DND-41 (cell line): Measurements from ENCODE around the gene CAPRIN2.

Experiments
- ATAC-seq: fragments of 200-7000 bp; cut with Tn5 transposase; 3 replicates; pipeline ENCODE4 v1.9.1; 2021; ENCODE audit warnings: low read depth; ENCODE audit not compliant: insufficient read depth
- DNase-seq: peaks from one replicate; pipeline ENCODE4 v3.0.0-alpha.2; 2020
- H2AFZ ChIP-seq: 2 replicates; pipeline ENCODE4 v1.6.0; 2012; ENCODE audit warnings: low read depth, low read length
- H3K27ac ChIP-seq: 2 replicates; pipeline ENCODE4 v1.5.1; 2012; ENCODE audit warnings: low read length, inconsistent platforms
- H3K27me3 ChIP-seq: fragments of 200-600 bp; sonication (generic); 2 replicates; pipeline ENCODE4 v1.6.0; 2012; ENCODE audit warnings: low read length, mild to moderate bottlenecking, inconsistent platforms; ENCODE audit not compliant: insufficient read depth, poor library complexity
- H3K36me3 ChIP-seq: 2 replicates; pipeline ENCODE4 v1.5.1; 2012; ENCODE audit warnings: low read length, inconsistent platforms; ENCODE audit not compliant: insufficient read depth
- H3K4me1 ChIP-seq: 2 replicates; pipeline ENCODE4 v1.5.1; 2012; ENCODE audit warnings: mild to moderate bottlenecking, low read length; ENCODE audit not compliant: insufficient read depth
- H3K4me2 ChIP-seq: 2 replicates; pipeline ENCODE4 v1.6.0; 2012; ENCODE audit warnings: mild to moderate bottlenecking, moderate library complexity, low read length, inconsistent platforms; ENCODE audit not compliant: insufficient read depth
- H3K4me3 ChIP-seq, 2 experiments: fragments of 200-600 bp in 1 of 2; shearing (Covaris generic) in 1 of 2; 2 replicates each; pipeline ENCODE4 v1.5.1; 2012 to 2016; ENCODE audit warnings: inconsistent platforms in 2 of 2, low read length in 2 of 2, mild to moderate bottlenecking in 2 of 2, low read depth in 1 of 2, moderate library complexity in 1 of 2
- H3K79me2 ChIP-seq: 2 replicates; pipeline ENCODE4 v1.6.0; 2012; ENCODE audit warnings: low read length, inconsistent platforms; ENCODE audit not compliant: insufficient read depth
- H3K9ac ChIP-seq: 2 replicates; pipeline ENCODE4 v1.6.0; 2012; ENCODE audit warnings: low read depth, mild to moderate bottlenecking, inconsistent platforms, low read length, moderate library complexity
- H3K9me3 ChIP-seq: 2 replicates; pipeline ENCODE4 v1.5.1; 2012; ENCODE audit warnings: low read length, moderate library complexity, mild to moderate bottlenecking, inconsistent platforms; ENCODE audit not compliant: insufficient read depth, severe bottlenecking
- H4K20me1 ChIP-seq: 2 replicates; pipeline ENCODE4 v1.6.0; 2012; ENCODE audit warnings: low read length; ENCODE audit not compliant: insufficient read depth
- EZH2 ChIP-seq: IDR thresholded peaks from 3 replicates; pipeline ENCODE4 v1.6.1; 2012; ENCODE audit warnings: borderline replicate concordance, low read depth, mild to moderate bottlenecking, moderate library complexity, low read length, inconsistent platforms; ENCODE audit not compliant: severe bottlenecking
- TF ChIP-seq, protein P1 (sequence below): IDR thresholded peaks from 2 replicates; pipeline ENCODE4 v1.5.1; 2012; ENCODE audit warnings: borderline replicate concordance, low read length, moderate library complexity, mild to moderate bottlenecking; ENCODE audit not compliant: poor library complexity, severe bottlenecking; ENCODE audit errors: extremely low read depth

CAPRIN2 gene

DNA sequence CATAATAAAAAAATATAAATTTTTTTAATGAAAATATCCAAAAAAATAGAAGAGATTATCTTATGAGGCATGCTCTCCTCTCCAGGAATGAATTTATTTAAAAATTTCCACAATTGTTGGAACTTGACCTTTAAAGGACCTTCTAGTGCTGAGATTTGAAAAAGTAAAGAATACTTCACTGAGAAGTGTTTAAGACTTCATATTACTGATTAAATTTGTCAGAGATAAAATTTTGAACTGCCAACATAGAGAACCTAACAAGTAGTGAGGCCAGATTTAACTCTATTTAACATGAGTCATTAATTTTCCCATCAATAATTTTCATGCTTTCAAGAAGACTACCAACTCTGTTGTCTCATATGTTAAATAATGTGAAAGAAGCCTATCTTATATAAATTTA is 14.5 kb downstream of the CAPRIN2 start:
- no peak for TF ChIP-seq EZH2
- TF ChIP-seq, protein P1, sequence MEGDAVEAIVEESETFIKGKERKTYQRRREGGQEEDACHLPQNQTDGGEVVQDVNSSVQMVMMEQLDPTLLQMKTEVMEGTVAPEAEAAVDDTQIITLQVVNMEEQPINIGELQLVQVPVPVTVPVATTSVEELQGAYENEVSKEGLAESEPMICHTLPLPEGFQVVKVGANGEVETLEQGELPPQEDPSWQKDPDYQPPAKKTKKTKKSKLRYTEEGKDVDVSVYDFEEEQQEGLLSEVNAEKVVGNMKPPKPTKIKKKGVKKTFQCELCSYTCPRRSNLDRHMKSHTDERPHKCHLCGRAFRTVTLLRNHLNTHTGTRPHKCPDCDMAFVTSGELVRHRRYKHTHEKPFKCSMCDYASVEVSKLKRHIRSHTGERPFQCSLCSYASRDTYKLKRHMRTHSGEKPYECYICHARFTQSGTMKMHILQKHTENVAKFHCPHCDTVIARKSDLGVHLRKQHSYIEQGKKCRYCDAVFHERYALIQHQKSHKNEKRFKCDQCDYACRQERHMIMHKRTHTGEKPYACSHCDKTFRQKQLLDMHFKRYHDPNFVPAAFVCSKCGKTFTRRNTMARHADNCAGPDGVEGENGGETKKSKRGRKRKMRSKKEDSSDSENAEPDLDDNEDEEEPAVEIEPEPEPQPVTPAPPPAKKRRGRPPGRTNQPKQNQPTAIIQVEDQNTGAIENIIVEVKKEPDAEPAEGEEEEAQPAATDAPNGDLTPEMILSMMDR: no peak
- Histone ChIP-seq H3K27ac (no peak overlapping the region), H3K79me2 (no peaks in the 10 kb centered on the region), H3K27me3 (no peaks in the 10 kb centered on the region), H3K4me3 (no peak overlapping the region), H3K9ac (no peak overlapping the region), H3K36me3 (peaks cover 7% of the 10 kb centered on the region; the same call in 1 of the 2 replicates), H4K20me1 (no peaks in the 10 kb centered on the region), H2AFZ (no peak overlapping the region), H3K4me1 (no peaks in the 10 kb centered on the region), H3K9me3 (no peaks in the 10 kb centered on the region), H3K4me2 (no peak overlapping the region)
- ATAC-seq (no peak), DNase-seq (no peak)

DNA sequence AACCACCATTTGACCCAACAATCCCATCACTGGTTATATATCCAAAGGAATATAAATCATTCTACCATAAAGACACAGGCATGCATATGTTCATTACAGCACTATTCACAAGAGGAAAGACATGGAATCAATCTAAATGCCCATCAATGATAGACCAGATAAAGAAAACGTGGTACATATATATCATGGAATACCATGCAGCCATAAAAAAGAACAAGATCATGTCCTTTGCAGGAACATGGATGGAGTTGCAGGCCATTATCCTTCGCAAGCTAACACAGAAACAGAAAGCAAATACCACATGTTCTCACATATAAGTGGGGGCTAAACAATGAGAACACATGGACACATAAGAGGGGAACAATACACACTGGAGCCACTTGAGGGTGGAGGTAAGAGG is 15.7 kb downstream of the CAPRIN2 start:
- H3K9me3 ChIP-seq: no peaks in the 10 kb centered on the region
- no peak overlapping the region for H2AFZ ChIP-seq
- H3K4me2 ChIP-seq: no peak overlapping the region
- peaks cover 7% of the 10 kb centered on the region; the same call in 1 of the 2 replicates for H3K36me3 ChIP-seq
- ATAC-seq (no peak), DNase-seq (no peak)
- H3K27ac ChIP-seq: no peak overlapping the region
- H3K9ac ChIP-seq: no peak overlapping the region
- H4K20me1 ChIP-seq: no peaks in the 10 kb centered on the region
- no peak overlapping the region for H3K4me3 ChIP-seq
- no peaks in the 10 kb centered on the region for H3K79me2 ChIP-seq
- H3K27me3 ChIP-seq: no peaks in the 10 kb centered on the region
- no peaks in the 10 kb centered on the region for H3K4me1 ChIP-seq
- TF ChIP-seq, protein P1: no peak
- TF ChIP-seq EZH2: no peak

DNA sequence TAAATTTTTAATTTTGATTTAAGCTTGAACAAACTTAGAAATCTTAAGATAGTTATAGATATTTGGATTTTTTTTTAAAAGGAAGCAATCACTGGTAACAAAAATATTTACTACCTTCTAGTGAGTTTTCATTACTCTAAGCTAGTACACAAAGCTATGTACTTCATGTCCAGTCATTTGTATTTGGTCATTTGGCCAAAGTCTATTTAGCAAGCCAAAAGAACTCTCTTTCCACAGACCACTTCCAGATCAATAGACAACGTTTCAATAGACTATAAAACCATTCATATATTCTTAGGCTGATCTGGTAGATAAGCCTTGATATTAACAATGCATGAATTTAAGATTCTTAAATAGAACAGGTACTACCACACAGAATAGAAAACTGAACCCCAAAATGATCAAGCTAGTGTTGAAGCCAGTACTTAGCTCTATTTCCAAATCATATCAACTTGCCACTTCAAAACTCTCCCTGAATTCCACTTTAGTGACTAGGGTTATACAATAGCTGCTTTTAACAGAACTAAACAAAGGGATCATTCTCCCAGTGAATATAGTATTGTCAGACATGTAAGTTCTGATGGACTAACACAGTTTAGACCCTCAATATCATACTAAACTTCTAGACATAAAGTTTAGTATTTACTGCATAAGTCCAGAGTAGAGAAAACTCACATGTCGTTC is 21.7 kb downstream of the CAPRIN2 start:
- no peak for DNase-seq
- H3K27me3 ChIP-seq: no peaks in the 10 kb centered on the region
- H3K27ac ChIP-seq: no peak overlapping the region
- H3K36me3 ChIP-seq: peaks cover 8% of the 10 kb centered on the region
- H3K4me3 ChIP-seq: no peak overlapping the region
- H3K9me3 ChIP-seq: no peaks in the 10 kb centered on the region
- no peaks in the 10 kb centered on the region for H3K79me2 ChIP-seq
- no peaks in the 10 kb centered on the region for H3K4me1 ChIP-seq
- ATAC-seq: no peak
- H2AFZ ChIP-seq: no peak overlapping the region
- H4K20me1 ChIP-seq: no peaks in the 10 kb centered on the region
- H3K9ac ChIP-seq: no peak overlapping the region
- no peak overlapping the region for H3K4me2 ChIP-seq
- TF ChIP-seq EZH2: no peak
- TF ChIP-seq, protein P1: no peak
